ENCODE measurements around the gene ZNF292. TPM values are rescaled to one million over a fixed set of nuclear protein-coding genes. Genes with fewer than 3 reads are reported as not detected.
"Not testable (repeated sequence)": the region's sequence is repeated elsewhere in the genome, so short reads cannot be mapped to it uniquely, and the experiment has no call there.

Gene ZNF292
- total RNA-seq, 1 experiment from 2014 or later = 9.7 TPM

GRCh38 chr6:87198022-87198810 lies 42.9 kb downstream of the ZNF292 start:
- in situ Hi-C loops (cut with HindIII; ENCODE audit: low pct_unique_long_range_greater_than_20kb, low sequenced_read_pairs); DNase-seq (ENCODE audit: low read depth, low spot score): not testable (repeated sequence)

- DNase-seq (ENCODE audit: low read depth, low spot score) = no peak
- in situ Hi-C loops (cut with HindIII; ENCODE audit: low pct_unique_long_range_greater_than_20kb, low sequenced_read_pairs) = no loop called here
Observed at GRCh38 chr6:87199787-87200186, 44.4 kb downstream of the ZNF292 start.

GRCh38 chr6:87200469-87201175 lies 45.3 kb downstream of the ZNF292 start:
- DNase-seq (ENCODE audit: low read depth, low spot score) = no peak
- in situ Hi-C loops (cut with HindIII; ENCODE audit: low pct_unique_long_range_greater_than_20kb, low sequenced_read_pairs) = no loop called here

GRCh38 chr6:87203448-87204023 lies 48.2 kb downstream of the ZNF292 start:
- in situ Hi-C loops (cut with HindIII; ENCODE audit: low pct_unique_long_range_greater_than_20kb, low sequenced_read_pairs) = no loop called here
- DNase-seq (ENCODE audit: low read depth, low spot score) = no peak

- in situ Hi-C loops (cut with HindIII; ENCODE audit: low pct_unique_long_range_greater_than_20kb, low sequenced_read_pairs) = no loop called here
- no peak for DNase-seq (ENCODE audit: low read depth, low spot score)
Observed at GRCh38 chr6:87209812-87210211, 54.4 kb downstream of the ZNF292 start.

- no peak for DNase-seq (ENCODE audit: low read depth, low spot score)
- in situ Hi-C loops (cut with HindIII; ENCODE audit: low pct_unique_long_range_greater_than_20kb, low sequenced_read_pairs) = no loop called here
Observed at GRCh38 chr6:87210979-87211378, 55.6 kb downstream of the ZNF292 start.

- in situ Hi-C loops (cut with HindIII; ENCODE audit: low pct_unique_long_range_greater_than_20kb, low sequenced_read_pairs) = no loop called here
- no peak for DNase-seq (ENCODE audit: low read depth, low spot score)
Observed at GRCh38 chr6:87212596-87212995, 57.2 kb downstream of the ZNF292 start.

- DNase-seq (ENCODE audit: low read depth, low spot score) = no peak
- in situ Hi-C loops (cut with HindIII; ENCODE audit: low pct_unique_long_range_greater_than_20kb, low sequenced_read_pairs) = no loop called here
Observed at GRCh38 chr6:87213364-87213763, 58.0 kb downstream of the ZNF292 start.

- in situ Hi-C loops (cut with HindIII; ENCODE audit: low pct_unique_long_range_greater_than_20kb, low sequenced_read_pairs) = no loop called here
- no peak for DNase-seq (ENCODE audit: low read depth, low spot score)
Observed at GRCh38 chr6:87214831-87215230, 59.5 kb downstream of the ZNF292 start.

- DNase-seq (ENCODE audit: low read depth, low spot score) = no peak
- in situ Hi-C loops (cut with HindIII; ENCODE audit: low pct_unique_long_range_greater_than_20kb, low sequenced_read_pairs) = no loop called here
Observed at GRCh38 chr6:87220997-87221396, 65.6 kb downstream of the ZNF292 start.

- in situ Hi-C loops (cut with HindIII; ENCODE audit: low pct_unique_long_range_greater_than_20kb, low sequenced_read_pairs) = no loop called here
- no peak for DNase-seq (ENCODE audit: low read depth, low spot score)
Observed at GRCh38 chr6:87222676-87223075, 67.3 kb downstream of the ZNF292 start.

- in situ Hi-C loops (cut with HindIII; ENCODE audit: low pct_unique_long_range_greater_than_20kb, low sequenced_read_pairs) = no loop called here
- no peak for DNase-seq (ENCODE audit: low read depth, low spot score)
Observed at GRCh38 chr6:87224971-87225370, 69.6 kb downstream of the ZNF292 start.

GRCh38 chr6:87225511-87225910 lies 70.1 kb downstream of the ZNF292 start:
- DNase-seq (ENCODE audit: low read depth, low spot score) = no peak
- in situ Hi-C loops (cut with HindIII; ENCODE audit: low pct_unique_long_range_greater_than_20kb, low sequenced_read_pairs) = no loop called here

- no peak for DNase-seq (ENCODE audit: low read depth, low spot score)
- in situ Hi-C loops (cut with HindIII; ENCODE audit: low pct_unique_long_range_greater_than_20kb, low sequenced_read_pairs) = no loop called here
Observed at GRCh38 chr6:87225937-87226336, 70.6 kb downstream of the ZNF292 start.

GRCh38 chr6:87230801-87231200 lies 75.4 kb downstream of the ZNF292 start:
- no peak for DNase-seq (ENCODE audit: low read depth, low spot score)
- in situ Hi-C loops (cut with HindIII; ENCODE audit: low pct_unique_long_range_greater_than_20kb, low sequenced_read_pairs) = no loop called here

GRCh38 chr6:87237804-87238203 lies 82.4 kb downstream of the ZNF292 start:
- in situ Hi-C loops (cut with HindIII; ENCODE audit: low pct_unique_long_range_greater_than_20kb, low sequenced_read_pairs) = no loop called here
- peak; percentile 44 for DNase-seq (ENCODE audit: low read depth, low spot score)

GRCh38 chr6:87239098-87239635 lies 83.8 kb downstream of the ZNF292 start:
- DNase-seq (ENCODE audit: low read depth, low spot score); in situ Hi-C loops (cut with HindIII; ENCODE audit: low pct_unique_long_range_greater_than_20kb, low sequenced_read_pairs): not testable (repeated sequence)

- peak; percentile 3 for DNase-seq (ENCODE audit: low read depth, low spot score)
- in situ Hi-C loops (cut with HindIII; ENCODE audit: low pct_unique_long_range_greater_than_20kb, low sequenced_read_pairs) = no loop called here
Observed at GRCh38 chr6:87241304-87241703, 85.9 kb downstream of the ZNF292 start.
